Endodermal cell (in vitro differentiated cells): ENCODE data around the gene DPP3. TPM values are rescaled to one million over a fixed set of nuclear protein-coding genes. Genes with fewer than 3 reads are reported as not detected.

Source experiments
- DNase-seq: peaks from one replicate; pipeline ENCODE4 v3.0.0-alpha.2; 2017
- H3K27ac ChIP-seq: 2 replicates; pipeline ENCODE4 v1.5.1; 2013; ENCODE audit warnings: mild to moderate bottlenecking, low read depth, low read length, moderate library complexity
- H3K27me3 ChIP-seq: 2 replicates; pipeline ENCODE4 v1.6.1; 2013; ENCODE audit warnings: mild to moderate bottlenecking, low read length, moderate library complexity; ENCODE audit not compliant: insufficient read depth, control insufficient read depth, poor library complexity, severe bottlenecking
- H3K36me3 ChIP-seq: 2 replicates; pipeline ENCODE4 v1.7.0; 2013; ENCODE audit warnings: mild to moderate bottlenecking, low read length, moderate library complexity; ENCODE audit not compliant: control insufficient read depth, insufficient read depth
- H3K4me1 ChIP-seq: one replicate; pipeline ENCODE4 v1.7.0; 2013; ENCODE audit warnings: low read length; ENCODE audit not compliant: control insufficient read depth, insufficient read depth
- H3K4me3 ChIP-seq: 2 replicates; pipeline ENCODE4 v1.5.1; 2013; ENCODE audit warnings: mild to moderate bottlenecking, low read length, moderate library complexity
- H3K9ac ChIP-seq: 2 replicates; pipeline ENCODE4 v1.6.1; 2013; ENCODE audit warnings: mild to moderate bottlenecking, low read length, moderate library complexity; ENCODE audit not compliant: poor library complexity, severe bottlenecking; ENCODE audit errors: extremely low read depth
- H3K9me3 ChIP-seq: 2 replicates; pipeline ENCODE4 v1.6.1; 2013; ENCODE audit warnings: mild to moderate bottlenecking, low read length, moderate library complexity; ENCODE audit not compliant: control insufficient read depth
- H3K27ac Mint-ChIP-seq: 2 replicates; pipeline ENCODE4 v1.8.0; 2020; ENCODE audit warnings: mixed read lengths
- H3K27me3 Mint-ChIP-seq: 2 replicates; pipeline ENCODE4 v1.8.0; 2021; ENCODE audit warnings: mild to moderate bottlenecking, mixed read lengths; ENCODE audit not compliant: insufficient read depth
- H3K36me3 Mint-ChIP-seq: 2 replicates; pipeline ENCODE4 v1.8.0; 2020; ENCODE audit warnings: low read depth, mixed read lengths
- H3K4me1 Mint-ChIP-seq: 2 replicates; pipeline ENCODE4 v1.8.0; 2020; ENCODE audit warnings: mixed read lengths
- H3K4me3 Mint-ChIP-seq: 2 replicates; pipeline ENCODE4 v1.8.0; 2020; ENCODE audit warnings: mild to moderate bottlenecking, moderate library complexity, mixed read lengths
- H3K9me3 Mint-ChIP-seq: 2 replicates; pipeline ENCODE4 v1.8.0; 2020; ENCODE audit warnings: mild to moderate bottlenecking, mixed read lengths
- whole genome bisulfite sequencing, 2 experiments: methylation state at CpG; one replicate each; pipeline versions ENCODE4 v1.1.5 to v1.1.7; 2013; ENCODE audit warnings: missing lambda C conversion rate in 2 of 2, mixed read lengths in 1 of 2; ENCODE audit not compliant: insufficient coverage in 1 of 2, insufficient read length in 1 of 2; 5-methylcytosine and 5-hydroxymethylcytosine counted together
- total RNA-seq, 2 donors: library from RNA; stranded (reverse); fragmentation: NEBNext Ultra II Directional in 1 of 2; extraction: Animal tissue kit (Norgen Biotek cat#: 25700) in 1 of 2; gene quantifications; 2 replicates in 1 of 2; 3 replicates in 1 of 2; pipeline ENCODE4 v1.2.1, GENCODE V29; 2021
- TF ChIP-seq, protein P1 (sequence below): fragments of 200-600 bp; sonication (generic); conservative IDR thresholded peaks from 2 replicates; pipeline ENCODE4 v1.5.0; 2021; ENCODE audit warnings: antibody characterized with exemption, mild to moderate bottlenecking

The DPP3 gene
- total RNA-seq, 2 donors from 2014 or later, result 84.8 to 86.3 TPM

DNA sequence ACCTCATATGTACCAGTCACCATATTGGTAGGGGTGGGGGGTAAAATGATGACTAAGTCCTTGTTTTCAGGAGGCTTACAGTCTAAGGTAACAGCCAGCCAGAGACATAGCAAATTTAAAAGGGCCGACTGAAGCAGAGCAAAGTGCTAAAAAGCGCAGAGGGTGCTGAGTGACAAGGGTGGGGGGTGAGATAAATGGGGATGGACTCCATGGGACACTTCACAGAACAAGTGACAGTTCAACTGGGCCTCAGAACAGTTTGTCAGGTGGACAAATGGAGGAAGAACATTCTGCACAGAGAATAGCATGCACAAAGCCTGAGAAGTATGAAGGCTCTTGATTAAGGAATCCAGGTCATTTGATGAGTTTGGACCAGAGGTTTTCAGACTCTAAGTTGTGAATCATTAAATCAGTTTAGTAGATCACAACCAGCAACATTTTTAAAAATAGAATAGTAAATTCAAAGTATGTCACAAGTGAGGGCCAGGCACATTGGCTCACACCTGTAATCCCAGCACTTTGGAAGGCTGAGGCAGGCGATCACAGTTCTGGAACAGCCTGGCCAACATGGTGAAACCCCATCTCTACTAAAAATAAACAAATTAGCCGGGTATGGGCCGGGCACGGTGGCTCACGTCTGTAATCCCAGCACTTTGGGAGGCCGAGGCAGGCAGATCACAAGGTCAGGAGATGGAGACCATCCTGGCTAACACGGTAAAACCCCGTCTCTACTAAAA lies 44.2 kb downstream of the DPP3 start:
- Histone ChIP-seq H3K27me3 (no peaks in the 10 kb centered on the region), H3K9me3 (no peaks in the 10 kb centered on the region), H3K9ac (no peak overlapping the region), H3K36me3 (peaks cover 34% of the 10 kb centered on the region), H3K4me1 (no peaks in the 10 kb centered on the region), H3K27ac (no peak overlapping the region), H3K4me3 (no peak overlapping the region)
- no peaks in the 10 kb centered on the region for H3K9me3 Mint-ChIP-seq
- H3K4me3 Mint-ChIP-seq, result no peak overlapping the region
- WGBS, 2 experiments, result 93 to 100% methylated on average over 3 to 8 of the region's 10 CpGs
- TF ChIP-seq, protein P1, sequence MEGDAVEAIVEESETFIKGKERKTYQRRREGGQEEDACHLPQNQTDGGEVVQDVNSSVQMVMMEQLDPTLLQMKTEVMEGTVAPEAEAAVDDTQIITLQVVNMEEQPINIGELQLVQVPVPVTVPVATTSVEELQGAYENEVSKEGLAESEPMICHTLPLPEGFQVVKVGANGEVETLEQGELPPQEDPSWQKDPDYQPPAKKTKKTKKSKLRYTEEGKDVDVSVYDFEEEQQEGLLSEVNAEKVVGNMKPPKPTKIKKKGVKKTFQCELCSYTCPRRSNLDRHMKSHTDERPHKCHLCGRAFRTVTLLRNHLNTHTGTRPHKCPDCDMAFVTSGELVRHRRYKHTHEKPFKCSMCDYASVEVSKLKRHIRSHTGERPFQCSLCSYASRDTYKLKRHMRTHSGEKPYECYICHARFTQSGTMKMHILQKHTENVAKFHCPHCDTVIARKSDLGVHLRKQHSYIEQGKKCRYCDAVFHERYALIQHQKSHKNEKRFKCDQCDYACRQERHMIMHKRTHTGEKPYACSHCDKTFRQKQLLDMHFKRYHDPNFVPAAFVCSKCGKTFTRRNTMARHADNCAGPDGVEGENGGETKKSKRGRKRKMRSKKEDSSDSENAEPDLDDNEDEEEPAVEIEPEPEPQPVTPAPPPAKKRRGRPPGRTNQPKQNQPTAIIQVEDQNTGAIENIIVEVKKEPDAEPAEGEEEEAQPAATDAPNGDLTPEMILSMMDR, result no peak
- peaks cover 55% of the 10 kb centered on the region for H3K36me3 Mint-ChIP-seq
- no peak overlapping the region for H3K27ac Mint-ChIP-seq
- H3K4me1 Mint-ChIP-seq, result no peaks in the 10 kb centered on the region
- no peaks in the 10 kb centered on the region for H3K27me3 Mint-ChIP-seq
- no peak for DNase-seq

DNA sequence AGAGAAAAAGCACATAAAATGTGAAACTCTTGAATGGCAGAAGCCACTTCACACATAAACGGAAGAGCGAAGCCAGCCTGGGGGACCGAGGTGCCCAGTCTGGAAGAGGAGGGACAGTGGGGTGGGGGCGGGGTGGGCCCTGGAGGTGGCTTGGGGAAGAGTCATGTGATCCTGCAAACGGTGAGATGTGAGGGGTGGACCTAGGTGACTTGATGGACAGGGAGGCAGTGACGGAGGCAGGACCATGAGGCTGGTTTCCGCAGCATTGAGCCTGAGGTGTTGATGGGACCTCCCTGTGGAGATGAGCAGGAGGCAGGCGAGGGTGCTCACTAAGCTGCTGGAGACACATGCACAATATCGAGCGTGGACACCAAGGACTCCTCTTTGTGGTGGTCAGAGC lies 48.8 kb downstream of the DPP3 start:
- no peaks in the 10 kb centered on the region for H3K4me1 ChIP-seq
- TF ChIP-seq, protein P1, result no peak
- no peaks in the 10 kb centered on the region for H3K27me3 ChIP-seq
- H3K4me3 Mint-ChIP-seq, result no peak overlapping the region
- no peak overlapping the region for H3K27ac ChIP-seq
- H3K4me1 Mint-ChIP-seq, result no peaks in the 10 kb centered on the region
- H3K27ac Mint-ChIP-seq, result peak overlapping the region; percentile 57
- DNase-seq, result peak; percentile 73
- H3K36me3 Mint-ChIP-seq, result peaks cover 28% of the 10 kb centered on the region
- H3K9me3 Mint-ChIP-seq, result no peaks in the 10 kb centered on the region
- no peak overlapping the region for H3K4me3 ChIP-seq
- H3K36me3 ChIP-seq, result no peaks in the 10 kb centered on the region
- H3K9me3 ChIP-seq, result no peaks in the 10 kb centered on the region
- no peak overlapping the region for H3K9ac ChIP-seq
- 86 to 87% methylated on average over 7 to 10 of the region's 10 CpGs for WGBS, 2 experiments
- no peaks in the 10 kb centered on the region for H3K27me3 Mint-ChIP-seq

DNA sequence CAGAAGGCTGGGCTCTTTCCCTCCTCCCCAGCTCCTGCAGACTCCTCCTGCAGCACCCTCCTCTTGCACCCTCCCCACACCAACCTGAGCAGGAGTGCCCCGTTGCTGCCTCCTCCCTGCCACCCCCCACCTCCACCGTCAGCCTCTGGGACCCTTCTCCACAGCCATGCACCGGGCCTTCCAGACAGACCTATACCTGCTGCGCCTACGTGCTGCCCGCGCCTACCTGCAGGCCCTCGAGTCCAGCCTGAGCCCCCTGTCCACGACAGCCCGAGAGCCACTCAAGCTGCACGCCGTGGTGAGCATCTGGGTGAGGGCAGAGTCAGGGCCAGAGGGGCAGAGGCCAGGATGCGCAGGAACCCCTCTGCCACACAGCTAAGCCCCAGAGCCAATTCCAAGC lies 49.4 kb downstream of the DPP3 start:
- TF ChIP-seq, protein P1, result no peak
- H3K27me3 Mint-ChIP-seq, result no peaks in the 10 kb centered on the region
- H3K27ac Mint-ChIP-seq, result no peak overlapping the region
- H3K36me3 Mint-ChIP-seq, result peaks cover 24% of the 10 kb centered on the region
- DNase-seq, result no peak
- Histone ChIP-seq H3K4me3 (no peak overlapping the region), H3K36me3 (no peaks in the 10 kb centered on the region), H3K27me3 (no peaks in the 10 kb centered on the region), H3K27ac (no peak overlapping the region), H3K4me1 (no peaks in the 10 kb centered on the region), H3K9me3 (no peaks in the 10 kb centered on the region), H3K9ac (no peak overlapping the region)
- no peak overlapping the region for H3K4me3 Mint-ChIP-seq
- no peaks in the 10 kb centered on the region for H3K4me1 Mint-ChIP-seq
- H3K9me3 Mint-ChIP-seq, result no peaks in the 10 kb centered on the region
- 85 to 95% methylated on average over 8 to 13 of the region's 13 CpGs for WGBS, 2 experiments
